ENCODE results near the gene GJA10. TPM values are rescaled to one million over a fixed set of nuclear protein-coding genes. Genes with fewer than 3 reads are reported as not detected.
A peak's percentile ranks its signal among the peaks of the same experiment; 100 is the strongest.
"Not testable (repeated sequence)": the region's sequence is repeated elsewhere in the genome, so short reads cannot be mapped to it uniquely, and the experiment has no call there.

The GJA10 gene
- total RNA-seq, 1 experiment from 2014 or later = not detected

GRCh38 chr6:89895276-89895874 is 1.1 kb downstream of the GJA10 start:
- ChIA-PET POLR2A (no interaction called here), CTCF (no interaction called here)
- no peaks in the 10 kb centered on the region for H3K9me3 Mint-ChIP-seq (ENCODE audit: unreplicated experiment)
- Histone ChIP-seq H3K4me3 (ENCODE audit: low read depth, low read length) (no peak overlapping the region), H3K4me1 (peaks cover 9% of the 10 kb centered on the region), H3K36me3 (ENCODE audit: control insufficient read depth, insufficient read depth, low read length) (no peaks in the 10 kb centered on the region), H3K9me3 (no peaks in the 10 kb centered on the region), H3K27me3 (replicated peaks; ENCODE audit: control insufficient read depth, insufficient read depth, low read length) (no peaks in the 10 kb centered on the region; the same call in 1 of the 2 replicates)
- no peaks in the 10 kb centered on the region for H3K36me3 Mint-ChIP-seq (ENCODE audit: insufficient read depth, unreplicated experiment)
- peak; percentile 61 to 76 for DNase-seq
- intact Hi-C loops (cut with micrococcal nuclease; ENCODE audit: unreplicated experiment) = no loop called here
- BruUV-seq (replicated peaks) = no TSS peak
- H3K4me3 Mint-ChIP-seq (ENCODE audit: unreplicated experiment) = no peak overlapping the region
- peaks cover 12% of the 10 kb centered on the region for H3K27me3 Mint-ChIP-seq (ENCODE audit: insufficient read depth, unreplicated experiment)
- TF ChIP-seq, protein P1, sequence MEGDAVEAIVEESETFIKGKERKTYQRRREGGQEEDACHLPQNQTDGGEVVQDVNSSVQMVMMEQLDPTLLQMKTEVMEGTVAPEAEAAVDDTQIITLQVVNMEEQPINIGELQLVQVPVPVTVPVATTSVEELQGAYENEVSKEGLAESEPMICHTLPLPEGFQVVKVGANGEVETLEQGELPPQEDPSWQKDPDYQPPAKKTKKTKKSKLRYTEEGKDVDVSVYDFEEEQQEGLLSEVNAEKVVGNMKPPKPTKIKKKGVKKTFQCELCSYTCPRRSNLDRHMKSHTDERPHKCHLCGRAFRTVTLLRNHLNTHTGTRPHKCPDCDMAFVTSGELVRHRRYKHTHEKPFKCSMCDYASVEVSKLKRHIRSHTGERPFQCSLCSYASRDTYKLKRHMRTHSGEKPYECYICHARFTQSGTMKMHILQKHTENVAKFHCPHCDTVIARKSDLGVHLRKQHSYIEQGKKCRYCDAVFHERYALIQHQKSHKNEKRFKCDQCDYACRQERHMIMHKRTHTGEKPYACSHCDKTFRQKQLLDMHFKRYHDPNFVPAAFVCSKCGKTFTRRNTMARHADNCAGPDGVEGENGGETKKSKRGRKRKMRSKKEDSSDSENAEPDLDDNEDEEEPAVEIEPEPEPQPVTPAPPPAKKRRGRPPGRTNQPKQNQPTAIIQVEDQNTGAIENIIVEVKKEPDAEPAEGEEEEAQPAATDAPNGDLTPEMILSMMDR (IDR thresholded peaks at IDR 0.05; ENCODE audit: insufficient read depth in 1 of 2, low read depth in 1 of 2, low read length in 1 of 2, severe bottlenecking in 1 of 2, unreplicated experiment in 1 of 2) = no peak
- H3K27ac Mint-ChIP-seq (ENCODE audit: unreplicated experiment) = no peak overlapping the region
- peaks cover 14% of the 10 kb centered on the region for H3K4me1 Mint-ChIP-seq (ENCODE audit: low read depth, unreplicated experiment)

DNA sequence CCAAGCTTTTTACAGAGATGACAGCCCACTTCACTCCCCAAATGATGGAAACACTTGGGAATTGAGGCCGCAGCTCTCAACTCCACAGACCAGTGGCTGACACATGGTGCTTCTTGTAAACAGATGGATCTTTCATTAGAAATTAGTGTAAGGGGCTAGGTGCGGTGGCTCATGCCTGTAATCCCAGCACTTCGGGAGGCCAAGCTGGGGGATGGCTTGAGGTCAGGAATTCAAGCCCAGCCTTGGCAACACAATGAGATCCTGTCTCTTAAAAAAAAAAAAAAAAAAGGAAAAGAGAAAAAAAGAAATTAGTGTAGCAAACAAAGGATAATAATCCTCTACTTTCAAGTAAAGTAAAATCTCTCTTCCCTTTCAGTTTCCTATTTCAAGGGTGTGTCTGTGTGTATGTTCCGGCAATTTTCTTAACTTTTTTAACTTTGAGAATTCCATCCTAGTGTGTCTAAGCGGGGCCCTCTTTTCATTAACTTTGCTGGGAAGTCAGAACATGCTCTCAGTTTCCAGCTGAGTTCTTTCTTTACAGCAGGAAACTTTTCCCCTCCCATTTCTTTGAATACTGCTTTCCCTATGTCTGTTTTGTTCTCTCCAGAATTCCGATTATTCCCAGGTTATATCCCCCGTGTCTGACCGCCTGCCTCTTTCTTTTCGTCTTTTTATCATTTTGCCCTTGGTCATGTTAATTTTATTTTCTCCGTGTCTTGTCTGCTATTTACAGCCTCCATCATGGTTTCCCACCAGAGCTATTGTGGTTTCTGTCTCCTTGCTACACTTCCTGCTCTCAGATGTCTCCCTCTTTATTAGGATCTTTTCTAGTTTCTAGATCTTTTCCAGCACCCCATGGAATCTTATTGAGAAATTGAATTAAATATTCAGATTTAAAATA is 16.0 kb downstream of the GJA10 start:
- H3K9me3 ChIP-seq; CTCF ChIA-PET; H3K36me3 ChIP-seq (ENCODE audit: control insufficient read depth, insufficient read depth, low read length); BruUV-seq (replicated peaks); H3K4me1 Mint-ChIP-seq (ENCODE audit: low read depth, unreplicated experiment); H3K4me1 ChIP-seq; H3K27me3 Mint-ChIP-seq (ENCODE audit: insufficient read depth, unreplicated experiment); H3K36me3 Mint-ChIP-seq (ENCODE audit: insufficient read depth, unreplicated experiment); H3K4me3 Mint-ChIP-seq (ENCODE audit: unreplicated experiment); H3K4me3 ChIP-seq (ENCODE audit: low read depth, low read length); H3K9me3 Mint-ChIP-seq (ENCODE audit: unreplicated experiment); DNase-seq; intact Hi-C loops (cut with micrococcal nuclease; ENCODE audit: unreplicated experiment); POLR2A ChIA-PET; H3K27me3 ChIP-seq (replicated peaks; ENCODE audit: control insufficient read depth, insufficient read depth, low read length); H3K27ac Mint-ChIP-seq (ENCODE audit: unreplicated experiment): not testable (repeated sequence)

DNA sequence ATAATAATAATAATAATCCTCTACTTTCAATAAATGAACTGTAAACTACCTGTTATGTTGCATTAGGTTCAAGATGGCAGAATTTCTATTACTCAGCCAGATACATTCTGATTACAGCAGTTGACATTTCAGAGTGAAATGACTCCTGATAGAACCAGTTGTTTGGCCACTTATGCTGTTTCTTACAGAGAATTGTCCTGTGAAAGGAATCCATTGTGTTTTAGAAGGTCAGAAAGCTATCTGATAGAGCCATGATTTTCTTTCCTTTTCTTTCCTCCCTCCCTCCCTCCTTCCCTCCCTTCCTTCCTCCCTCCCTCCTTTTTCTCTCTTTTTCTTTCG is 16.6 kb downstream of the GJA10 start:
- no peak overlapping the region for H3K4me3 Mint-ChIP-seq (ENCODE audit: unreplicated experiment)
- H3K4me1 Mint-ChIP-seq (ENCODE audit: low read depth, unreplicated experiment) = no peaks in the 10 kb centered on the region
- peaks cover 6% of the 10 kb centered on the region for H3K27me3 Mint-ChIP-seq (ENCODE audit: insufficient read depth, unreplicated experiment)
- no peaks in the 10 kb centered on the region for H3K36me3 ChIP-seq (ENCODE audit: control insufficient read depth, insufficient read depth, low read length)
- H3K9me3 Mint-ChIP-seq (ENCODE audit: unreplicated experiment) = peaks cover 9% of the 10 kb centered on the region
- ChIA-PET POLR2A (no interaction called here), CTCF (no interaction called here)
- H3K27ac Mint-ChIP-seq (ENCODE audit: unreplicated experiment) = no peak overlapping the region
- no peaks in the 10 kb centered on the region for H3K36me3 Mint-ChIP-seq (ENCODE audit: insufficient read depth, unreplicated experiment)
- no peak for DNase-seq
- H3K9me3 ChIP-seq = no peaks in the 10 kb centered on the region
- H3K27me3 ChIP-seq (replicated peaks; ENCODE audit: control insufficient read depth, insufficient read depth, low read length) = no peaks in the 10 kb centered on the region; the same call in 1 of the 2 replicates
- no peaks in the 10 kb centered on the region for H3K4me1 ChIP-seq
- no TSS peak for BruUV-seq (replicated peaks)
- TF ChIP-seq, protein P1 (IDR thresholded peaks at IDR 0.05; ENCODE audit: insufficient read depth in 1 of 2, low read depth in 1 of 2, low read length in 1 of 2, severe bottlenecking in 1 of 2, unreplicated experiment in 1 of 2) = no peak
- H3K4me3 ChIP-seq (ENCODE audit: low read depth, low read length) = no peak overlapping the region
- intact Hi-C loops (cut with micrococcal nuclease; ENCODE audit: unreplicated experiment) = no loop called here

All from Caco-2 (cell line).